Upper lobe of left lung (tissue), 6 donors: ENCODE data around the gene EVC2. TPM values are rescaled to one million over a fixed set of nuclear protein-coding genes. Genes with fewer than 3 reads are reported as not detected.

Source experiments
- ATAC-seq, 2 donors: fragments of 200-7000 bp; cut with Tn5 transposase; one replicate each; pipeline ENCODE4 v1.9.1; 2022; ENCODE audit warnings: mild to moderate bottlenecking in 2 of 2, moderate library complexity in 2 of 2; ENCODE audit not compliant: low FRiP score in 2 of 2
- DNase-seq, 2 donors: peaks; one replicate each; pipeline ENCODE4 v3.0.0-alpha.2; 2019 to 2020
- H3K27ac ChIP-seq, 4 donors: fragments of 200-600 bp; sonication (generic); one replicate each; pipeline ENCODE4 v1.5.1; 2016 to 2019
- H3K27me3 ChIP-seq, 4 donors: fragments of 200-600 bp; sonication (generic); one replicate each; pipeline ENCODE4 v1.5.1; 2017 to 2019
- H3K36me3 ChIP-seq, 4 donors: fragments of 200-600 bp; sonication (generic); one replicate each; pipeline ENCODE4 v1.5.1; 2016 to 2019
- H3K4me1 ChIP-seq, 4 donors: fragments of 200-600 bp; sonication (generic); one replicate each; pipeline ENCODE4 v1.5.1; 2018 to 2019
- H3K4me3 ChIP-seq, 4 donors: fragments of 200-600 bp; sonication (generic); one replicate each; pipeline ENCODE4 v1.5.1; 2017 to 2019; ENCODE audit warnings: mild to moderate bottlenecking in 2 of 4, moderate library complexity in 1 of 4
- H3K9me3 ChIP-seq, 4 donors: fragments of 200-600 bp; sonication (generic); one replicate each; pipeline ENCODE4 v1.5.1; 2018 to 2019
- EP300 ChIP-seq, 4 donors: sonication (generic); formaldehyde crosslinking; IDR thresholded peaks; one replicate each; pipeline ENCODE4 v1.5.1; 2017; ENCODE audit warnings: antibody characterized with exemption in 4 of 4, control low read depth in 2 of 4
- POLR2A ChIP-seq, 4 donors: fragments of 450-650 bp; IDR thresholded peaks; one replicate each; pipeline ENCODE4 v1.5.1; 2016 to 2017; ENCODE audit warnings: antibody characterized with exemption in 4 of 4, mild to moderate bottlenecking in 2 of 4
- POLR2AphosphoS5 ChIP-seq, 2 donors: sonication (generic); formaldehyde crosslinking; IDR thresholded peaks; one replicate each; pipeline ENCODE4 v1.5.1; 2017; ENCODE audit warnings: antibody characterized with exemption in 2 of 2
- WGBS, 2 donors: methylation state at CpG; one replicate each; pipeline ENCODE4 v1.1.5; 2017 to 2018; 5-methylcytosine and 5-hydroxymethylcytosine counted together
- total RNA-seq, 6 donors: library from RNA; depleted of rRNA in 4 of 6; stranded (reverse); fragments of >200 nt in 4 of 6; gene quantifications; one replicate each; pipeline versions ENCODE4 v1.1.0 to v1.2.1, GENCODE V29; 2016 to 2021
- TF ChIP-seq, protein P1 (sequence below), 6 experiments: fragments of 450-650 bp in 4 of 6; fragments of 200-600 bp in 2 of 6; sonication (generic) in 2 of 6; IDR thresholded peaks; one replicate each; pipeline ENCODE4 v1.5.1; 2016 to 2019; ENCODE audit warnings: antibody characterized with exemption in 6 of 6
- donor health status: DM: no; HTN: no; CAD: no; lungs with moderate emphysema.
- donor health status: DM: no; HTN: yes; CAD: no; lungs with severe emphysema.

EVC2 gene
- total RNA-seq, 6 donors from 2014 or later = 3.2 to 26.2 (median 5.6) TPM

DNA sequence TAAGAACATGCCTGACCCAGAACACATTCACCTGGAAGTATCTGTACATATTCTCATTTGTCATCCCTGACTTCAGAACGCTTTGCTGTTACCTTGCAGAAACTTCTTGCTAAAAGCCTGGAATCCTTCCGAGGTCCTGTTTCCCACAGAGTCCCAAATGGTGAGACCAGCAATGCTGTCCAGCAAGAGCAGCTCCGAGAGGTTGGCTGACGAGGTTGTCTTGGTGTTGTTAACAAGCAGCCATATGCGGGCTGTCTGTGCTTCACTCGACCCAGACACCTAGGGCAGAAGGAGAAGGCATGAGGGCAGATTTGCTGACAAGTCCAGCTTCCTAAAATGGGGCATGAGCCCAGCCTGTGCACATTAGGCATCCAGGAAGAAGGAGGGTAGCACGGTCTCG lies 19.3 kb downstream of the EVC2 start:
- H3K27me3 ChIP-seq = no peaks in the 10 kb centered on the region
- TF ChIP-seq POLR2A (IDR thresholded peaks at IDR 0.05) = no peak
- TF ChIP-seq EP300 (IDR thresholded peaks at IDR 0.05) = no peak
- TF ChIP-seq, protein P1, sequence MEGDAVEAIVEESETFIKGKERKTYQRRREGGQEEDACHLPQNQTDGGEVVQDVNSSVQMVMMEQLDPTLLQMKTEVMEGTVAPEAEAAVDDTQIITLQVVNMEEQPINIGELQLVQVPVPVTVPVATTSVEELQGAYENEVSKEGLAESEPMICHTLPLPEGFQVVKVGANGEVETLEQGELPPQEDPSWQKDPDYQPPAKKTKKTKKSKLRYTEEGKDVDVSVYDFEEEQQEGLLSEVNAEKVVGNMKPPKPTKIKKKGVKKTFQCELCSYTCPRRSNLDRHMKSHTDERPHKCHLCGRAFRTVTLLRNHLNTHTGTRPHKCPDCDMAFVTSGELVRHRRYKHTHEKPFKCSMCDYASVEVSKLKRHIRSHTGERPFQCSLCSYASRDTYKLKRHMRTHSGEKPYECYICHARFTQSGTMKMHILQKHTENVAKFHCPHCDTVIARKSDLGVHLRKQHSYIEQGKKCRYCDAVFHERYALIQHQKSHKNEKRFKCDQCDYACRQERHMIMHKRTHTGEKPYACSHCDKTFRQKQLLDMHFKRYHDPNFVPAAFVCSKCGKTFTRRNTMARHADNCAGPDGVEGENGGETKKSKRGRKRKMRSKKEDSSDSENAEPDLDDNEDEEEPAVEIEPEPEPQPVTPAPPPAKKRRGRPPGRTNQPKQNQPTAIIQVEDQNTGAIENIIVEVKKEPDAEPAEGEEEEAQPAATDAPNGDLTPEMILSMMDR (IDR thresholded peaks at IDR 0.05) = no peak
- TF ChIP-seq POLR2AphosphoS5 (IDR thresholded peaks at IDR 0.05) = no peak
- 90 to 94% methylated on average over 6 to 8 of the region's 8 CpGs for WGBS, 2 donors
- H3K36me3 ChIP-seq = peaks cover 0 to 72% (median 14%) of the 10 kb centered on the region in 4 donors
- ATAC-seq (no peak), DNase-seq (no peak)
- no peak overlapping the region for H3K27ac ChIP-seq
- no peak overlapping the region for H3K4me3 ChIP-seq
- no peaks in the 10 kb centered on the region for H3K4me1 ChIP-seq
- H3K9me3 ChIP-seq = no peaks in the 10 kb centered on the region

DNA sequence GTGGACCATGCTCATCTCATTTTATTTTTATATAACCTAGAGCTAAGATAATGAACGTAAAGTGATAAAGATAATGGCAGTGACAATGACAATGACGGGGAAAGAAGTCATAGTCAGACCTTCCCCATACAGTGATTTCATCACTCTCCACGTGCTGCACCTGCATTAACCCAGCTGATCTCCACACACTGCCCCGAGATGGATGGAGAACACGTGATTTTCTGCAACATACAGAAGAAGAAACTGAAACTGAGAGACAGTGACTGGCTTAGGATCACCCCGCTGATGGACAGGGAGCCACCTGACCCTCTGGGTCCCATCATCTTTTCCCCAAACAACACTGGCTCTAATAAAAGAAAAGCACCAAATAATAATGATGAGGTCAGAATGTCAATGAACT lies 22.0 kb downstream of the EVC2 start:
- Histone ChIP-seq H3K4me3 (no peak overlapping the region), H3K27ac (no peak overlapping the region), H3K27me3 (no peaks in the 10 kb centered on the region), H3K4me1 (no peaks in the 10 kb centered on the region), H3K36me3 (peaks cover 0 to 58% (median 15%) of the 10 kb centered on the region in 4 donors), H3K9me3 (no peaks in the 10 kb centered on the region)
- DNase-seq (no peak), ATAC-seq (no peak)
- TF ChIP-seq, protein P1 (IDR thresholded peaks at IDR 0.05) = no peak
- TF ChIP-seq POLR2A (IDR thresholded peaks at IDR 0.05) (no peak), POLR2AphosphoS5 (IDR thresholded peaks at IDR 0.05) (no peak), EP300 (IDR thresholded peaks at IDR 0.05) (no peak)
- WGBS, 2 donors = 84 to 94% methylated on average over 6 of the region's 6 CpGs

DNA sequence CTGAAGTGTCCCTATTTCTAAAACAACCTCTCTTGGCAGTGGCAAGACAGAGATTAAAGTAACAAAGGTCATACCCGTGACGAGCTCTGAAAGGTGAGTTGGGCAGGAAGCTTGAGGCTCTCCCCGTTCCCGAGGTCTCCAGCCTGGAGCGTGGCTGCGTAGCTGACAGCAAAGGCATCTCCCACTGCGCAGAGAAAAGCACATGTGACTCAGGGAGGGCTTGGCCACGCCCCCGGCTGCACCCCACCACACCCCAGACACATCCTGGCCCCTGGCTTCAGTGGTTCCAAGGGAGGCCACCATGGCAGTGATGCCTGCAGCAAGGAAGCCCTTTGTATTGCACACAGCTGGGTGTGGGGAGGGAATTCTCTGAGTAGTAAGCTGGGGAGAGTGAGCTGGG lies 23.1 kb downstream of the EVC2 start:
- no peak for ATAC-seq
- WGBS, 2 donors = 86 to 88% methylated on average over 9 of the region's 9 CpGs

DNA sequence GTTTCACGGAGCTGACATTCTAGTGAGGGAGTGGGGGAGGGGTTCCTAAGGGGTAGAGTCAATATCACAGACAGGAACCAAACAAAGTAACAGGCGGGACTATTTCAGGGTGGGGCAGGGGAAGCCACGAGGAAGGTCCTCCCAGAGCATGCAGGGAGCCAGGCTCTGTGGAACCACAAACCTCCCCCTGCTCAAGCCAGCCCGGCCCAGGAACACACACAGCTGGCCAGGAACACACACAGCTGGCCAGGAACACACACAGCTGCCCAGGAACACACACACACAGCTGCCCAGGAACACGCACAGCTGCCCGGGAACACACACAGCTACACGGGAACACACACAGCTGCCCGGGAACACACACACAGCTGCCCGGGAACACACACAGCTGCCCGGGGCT lies 24.8 kb downstream of the EVC2 start:
- Histone ChIP-seq H3K4me1 (no peaks in the 10 kb centered on the region), H3K36me3 (peaks cover 0 to 52% (median 19%) of the 10 kb centered on the region in 4 donors), H3K27me3 (no peaks in the 10 kb centered on the region), H3K27ac (no peak overlapping the region), H3K9me3 (no peaks in the 10 kb centered on the region), H3K4me3 (no peak overlapping the region)
- TF ChIP-seq, protein P1 (IDR thresholded peaks at IDR 0.05) = no peak
- TF ChIP-seq POLR2A (IDR thresholded peaks at IDR 0.05) (no peak), EP300 (IDR thresholded peaks at IDR 0.05) (no peak), POLR2AphosphoS5 (IDR thresholded peaks at IDR 0.05) (no peak)
- WGBS, 2 donors = 61 to 70% methylated on average over 9 of the region's 10 CpGs
- DNase-seq (no peak), ATAC-seq (peak in 1 of 2 donors; percentile 40)

More for the DNA sequence above, 23.1 kb downstream of the EVC2 start:
- Histone ChIP-seq H3K9me3 (no peaks in the 10 kb centered on the region), H3K4me1 (no peaks in the 10 kb centered on the region), H3K4me3 (no peak overlapping the region), H3K27me3 (no peaks in the 10 kb centered on the region), H3K27ac (no peak overlapping the region), H3K36me3 (peaks cover 0 to 62% (median 19%) of the 10 kb centered on the region in 4 donors)
- peak in 1 of 2 donors; percentile 59 for DNase-seq
- TF ChIP-seq, protein P1 (IDR thresholded peaks at IDR 0.05) = no peak
- TF ChIP-seq EP300 (IDR thresholded peaks at IDR 0.05) = no peak
- TF ChIP-seq POLR2A (IDR thresholded peaks at IDR 0.05) = no peak
- TF ChIP-seq POLR2AphosphoS5 (IDR thresholded peaks at IDR 0.05) = no peak

DNA sequence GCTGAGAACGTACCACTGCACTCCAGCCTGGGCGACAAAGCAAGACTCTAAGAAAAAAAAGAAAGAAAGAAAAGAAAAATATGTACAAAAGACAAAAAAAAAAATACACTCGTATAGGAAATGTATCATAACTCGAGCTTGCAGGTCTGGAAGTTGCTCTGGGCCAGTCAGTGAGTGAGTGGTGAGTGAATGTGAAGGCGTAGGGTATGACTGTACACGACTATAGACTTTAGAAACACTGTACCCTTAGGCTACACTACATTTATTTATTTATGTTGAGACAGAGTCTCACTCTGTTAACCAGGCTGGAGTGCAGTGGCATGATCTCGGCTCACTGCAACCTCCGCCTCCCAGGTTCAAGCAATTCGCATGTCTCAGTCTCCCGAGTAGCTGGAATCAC lies 29.4 kb downstream of the EVC2 start:
- WGBS, 2 donors = 89 to 90% methylated on average over 10 of the region's 10 CpGs
- no peak overlapping the region for H3K4me3 ChIP-seq
- no peak for DNase-seq
- H3K27me3 ChIP-seq = no peaks in the 10 kb centered on the region
- no peak overlapping the region for H3K27ac ChIP-seq
- peaks cover 0 to 27% (median 13%) of the 10 kb centered on the region in 4 donors for H3K36me3 ChIP-seq
- no peaks in the 10 kb centered on the region for H3K4me1 ChIP-seq
- ATAC-seq = no peak
- TF ChIP-seq EP300 (IDR thresholded peaks at IDR 0.05) (no peak), POLR2AphosphoS5 (IDR thresholded peaks at IDR 0.05) (no peak), POLR2A (IDR thresholded peaks at IDR 0.05) (no peak)
- TF ChIP-seq, protein P1 (IDR thresholded peaks at IDR 0.05) = no peak
- no peaks in the 10 kb centered on the region for H3K9me3 ChIP-seq
